SH-SY5Y (cell line): ENCODE measurements around the gene LRRK1.

Experiments
- GATA2 ChIP-seq: IDR thresholded peaks from 2 replicates; pipeline ENCODE4 v1.6.1; 2011; ENCODE audit warnings: mild to moderate bottlenecking, low read depth, low read length
- GATA3 ChIP-seq: IDR thresholded peaks from 2 replicates; pipeline ENCODE4 v1.6.1; 2011; ENCODE audit warnings: low read depth, mild to moderate bottlenecking, low read length, moderate library complexity

DNA sequence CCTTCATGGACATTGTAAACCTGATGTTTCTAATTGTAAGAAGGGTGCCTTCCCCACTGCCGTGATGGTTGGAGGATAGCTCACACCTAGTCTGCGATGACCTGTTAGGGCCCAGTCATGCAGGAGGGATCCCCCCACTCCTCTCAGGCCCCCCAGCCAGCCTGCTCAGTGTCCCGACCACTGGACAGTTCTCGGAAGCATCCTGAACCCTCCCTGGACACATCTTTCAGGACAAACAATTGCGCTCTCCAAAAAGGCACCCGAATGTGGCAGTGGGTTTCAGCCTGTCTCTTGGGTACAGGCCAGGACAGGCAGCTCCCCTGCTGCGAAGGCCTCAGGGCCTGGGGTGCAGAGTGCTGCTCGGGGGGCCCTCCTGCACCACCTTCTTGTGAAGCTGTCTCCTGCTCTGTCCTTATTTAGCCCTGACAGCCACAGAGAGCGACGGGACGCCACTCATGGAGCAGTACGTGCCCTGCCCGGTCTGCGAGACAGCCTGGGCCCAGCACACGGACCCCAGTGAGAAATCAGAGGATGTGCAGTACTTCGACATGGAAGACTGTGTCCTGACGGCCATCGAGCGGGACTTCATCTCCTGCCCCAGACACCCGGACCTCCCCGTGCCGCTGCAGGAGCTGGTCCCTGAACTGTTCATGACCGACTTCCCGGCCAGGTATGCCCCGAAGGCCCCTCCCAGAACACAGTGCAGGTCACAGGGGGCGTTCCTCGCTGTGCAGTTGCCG, 132.3 kb downstream of the LRRK1 start:
- TF ChIP-seq GATA3: no peak
- no peak for TF ChIP-seq GATA2
